GM23338 (cell line): ENCODE data around the gene NDUFB11. TPM values are rescaled to one million over a fixed set of nuclear protein-coding genes. Genes with fewer than 3 reads are reported as not detected.

ENCODE experiments used
- ATAC-seq: fragments of 200-7000 bp; cut with Tn5 transposase; 3 replicates; pipeline ENCODE4 v1.9.1; 2020
- DNase-seq: peaks from one replicate; pipeline ENCODE4 v3.0.0-alpha.2; 2015; ENCODE audit warnings: low spot score
- H2AFZ ChIP-seq: fragments of 200-600 bp; sonication (generic); 2 replicates; pipeline ENCODE4 v1.8.0; 2016; ENCODE audit warnings: antibody characterized with exemption, mild to moderate bottlenecking, moderate library complexity
- H3F3A ChIP-seq: fragments of 200-600 bp; sonication (generic); replicated peaks from 2 replicates; pipeline ENCODE4 v1.8.0; 2017; ENCODE audit warnings: antibody characterized with exemption, mixed run types, low read depth
- H3K27ac ChIP-seq: fragments of 200-600 bp; sonication (generic); 2 replicates; pipeline ENCODE4 v1.6.1; 2016; ENCODE audit warnings: low read depth
- H3K27me3 ChIP-seq: fragments of 200-600 bp; sonication (generic); 2 replicates; pipeline ENCODE4 v1.8.0; 2016; ENCODE audit warnings: mild to moderate bottlenecking, mixed run types, moderate library complexity; ENCODE audit not compliant: insufficient read depth
- H3K36me3 ChIP-seq: fragments of 200-600 bp; sonication (generic); 2 replicates; pipeline ENCODE4 v1.8.0; 2016; ENCODE audit warnings: mild to moderate bottlenecking; ENCODE audit not compliant: insufficient read depth
- H3K4me1 ChIP-seq: fragments of 200-600 bp; sonication (generic); 2 replicates; pipeline ENCODE4 v1.8.0; 2016; ENCODE audit warnings: mild to moderate bottlenecking, moderate library complexity; ENCODE audit not compliant: insufficient read depth
- H3K4me2 ChIP-seq: fragments of 200-600 bp; sonication (generic); 2 replicates; pipeline ENCODE4 v1.7.1; 2017; ENCODE audit warnings: mixed run types
- H3K4me3 ChIP-seq: fragments of 200-600 bp; sonication (generic); 2 replicates; pipeline ENCODE4 v1.6.1; 2016; ENCODE audit warnings: mixed run types
- H3K79me2 ChIP-seq: fragments of 200-600 bp; sonication (generic); replicated peaks from 2 replicates; pipeline ENCODE4 v1.8.0; 2017; ENCODE audit warnings: mild to moderate bottlenecking; ENCODE audit not compliant: insufficient read depth
- H3K9me2 ChIP-seq: fragments of 200-600 bp; sonication (generic); 2 replicates; pipeline ENCODE4 v1.8.0; 2017; ENCODE audit not compliant: insufficient read depth
- H4K20me1 ChIP-seq: fragments of 200-600 bp; sonication (generic); replicated peaks from 2 replicates; pipeline ENCODE4 v1.8.0; 2017; ENCODE audit warnings: mild to moderate bottlenecking; ENCODE audit not compliant: insufficient read depth
- H3K27ac Mint-ChIP-seq: 2 replicates; pipeline ENCODE4 v1.8.0; 2020; ENCODE audit warnings: inconsistent platforms, mild to moderate bottlenecking, moderate library complexity, mixed read lengths
- H3K27me3 Mint-ChIP-seq: 3 replicates; pipeline ENCODE4 v1.8.0; 2022; ENCODE audit warnings: low read depth, mild to moderate bottlenecking, moderate library complexity, mixed read lengths, inconsistent platforms; ENCODE audit not compliant: insufficient read depth, poor library complexity
- H3K36me3 Mint-ChIP-seq: 3 replicates; pipeline ENCODE4 v1.8.0; 2021; ENCODE audit warnings: low read depth, mild to moderate bottlenecking, inconsistent platforms, moderate library complexity, mixed read lengths
- H3K4me1 Mint-ChIP-seq: 3 replicates; pipeline ENCODE4 v1.8.0; 2020; ENCODE audit warnings: mild to moderate bottlenecking, inconsistent platforms, mixed read lengths
- H3K4me3 Mint-ChIP-seq: 3 replicates; pipeline ENCODE4 v1.8.0; 2021; ENCODE audit warnings: moderate library complexity, mild to moderate bottlenecking, inconsistent platforms, mixed read lengths
- H3K9me3 Mint-ChIP-seq: 3 replicates; pipeline ENCODE4 v1.8.0; 2020; ENCODE audit warnings: moderate library complexity, mild to moderate bottlenecking, inconsistent platforms, mixed read lengths
- CREB1 ChIP-seq: fragments of 250-450 bp; sonication (Bioruptor Pico); IDR thresholded peaks from 2 replicates; pipeline ENCODE4 v1.5.0; 2020; ENCODE audit warnings: low read depth, mild to moderate bottlenecking, moderate library complexity
- CTCF ChIP-seq, 2 experiments: fragments of 200-600 bp in 1 of 2; sonication (generic) in 1 of 2; conservative IDR thresholded peaks; 2 replicates each; pipeline versions ENCODE4 v1.5.1 to v1.6.1; 2016 to 2017; ENCODE audit warnings: antibody characterized with exemption in 2 of 2, low read depth in 2 of 2, mild to moderate bottlenecking in 2 of 2, moderate library complexity in 1 of 2
- ETS1 ChIP-seq: IDR thresholded peaks from 2 replicates; pipeline ENCODE4 v1.6.1; 2016; ENCODE audit warnings: antibody characterized with exemption
- EZH2phosphoT487 ChIP-seq: fragments of 200-600 bp; sonication (generic); IDR thresholded peaks from one replicate; pipeline ENCODE4 v1.8.1; 2018; ENCODE audit warnings: antibody characterized with exemption; ENCODE audit not compliant: unreplicated experiment
- ZNF114 ChIP-seq: fragments of 250-450 bp; sonication (Bioruptor Pico); IDR thresholded peaks from 2 replicates; pipeline ENCODE4 v1.5.0; 2020; ENCODE audit warnings: mild to moderate bottlenecking, moderate library complexity
- polyA plus RNA-seq: library from polyadenylated mRNA; unstranded; fragments of >200 nt; fragmentation: Nextera tagmentation; extraction: Ambion mirVana; gene quantifications from 2 replicates; pipeline ENCODE4 v1.2.1, GENCODE V29; 2016
- total RNA-seq: library from RNA; depleted of rRNA; stranded (reverse); fragments of >200 nt; shearing (Covaris generic); gene quantifications from 2 replicates; pipeline ENCODE4 v1.2.3, GENCODE V29; 2014
- TF ChIP-seq, protein P1 (sequence below): fragments of 250-450 bp; sonication (Bioruptor Pico); IDR thresholded peaks from 2 replicates; pipeline ENCODE4 v1.5.0; 2020; ENCODE audit warnings: mild to moderate bottlenecking, moderate library complexity

NDUFB11 gene
- total and polyA plus RNA-seq, 2 experiments from 2014 or later, result 103 to 238 TPM

GRCh38 chrX:47097018-47097417 is 47.5 kb downstream of the NDUFB11 start:
- Histone ChIP-seq H3K4me1 (peaks cover 10% of the 10 kb centered on the region; the same call in 1 of the 2 replicates), H3K4me3 (no peak overlapping the region), H2AFZ (no peak overlapping the region), H3K79me2 (no peaks in the 10 kb centered on the region), H3F3A (0 out of 2 replicates have a peak, but pooled peaks cover 3% of the 10 kb centered on the region), H3K36me3 (0 out of 2 replicates have a peak, but pooled peaks cover 2% of the 10 kb centered on the region), H3K4me2 (no peak overlapping the region), H3K27me3 (no peaks in the 10 kb centered on the region), H4K20me1 (no peaks in the 10 kb centered on the region), H3K9me2 (0 out of 2 replicates have a peak, but pooled peaks cover 5% of the 10 kb centered on the region), H3K27ac (peak overlapping the region; percentile 92)
- peak; percentile 43 for DNase-seq
- peaks cover 21% of the 10 kb centered on the region; the same call in 2 of the 3 replicates for H3K4me1 Mint-ChIP-seq
- H3K36me3 Mint-ChIP-seq, result no peaks in the 10 kb centered on the region
- H3K27ac Mint-ChIP-seq, result no peak overlapping the region; the same call in 1 of the 2 replicates
- H3K9me3 Mint-ChIP-seq, result peaks cover 2% of the 10 kb centered on the region; the same call in 1 of the 3 replicates
- no peak for TF ChIP-seq ETS1
- no peak for TF ChIP-seq CREB1 (CRISPR knock-in tag)
- TF ChIP-seq EZH2phosphoT487, result no peak
- no peak for TF ChIP-seq ZNF114 (CRISPR knock-in tag)
- TF ChIP-seq, protein P1, sequence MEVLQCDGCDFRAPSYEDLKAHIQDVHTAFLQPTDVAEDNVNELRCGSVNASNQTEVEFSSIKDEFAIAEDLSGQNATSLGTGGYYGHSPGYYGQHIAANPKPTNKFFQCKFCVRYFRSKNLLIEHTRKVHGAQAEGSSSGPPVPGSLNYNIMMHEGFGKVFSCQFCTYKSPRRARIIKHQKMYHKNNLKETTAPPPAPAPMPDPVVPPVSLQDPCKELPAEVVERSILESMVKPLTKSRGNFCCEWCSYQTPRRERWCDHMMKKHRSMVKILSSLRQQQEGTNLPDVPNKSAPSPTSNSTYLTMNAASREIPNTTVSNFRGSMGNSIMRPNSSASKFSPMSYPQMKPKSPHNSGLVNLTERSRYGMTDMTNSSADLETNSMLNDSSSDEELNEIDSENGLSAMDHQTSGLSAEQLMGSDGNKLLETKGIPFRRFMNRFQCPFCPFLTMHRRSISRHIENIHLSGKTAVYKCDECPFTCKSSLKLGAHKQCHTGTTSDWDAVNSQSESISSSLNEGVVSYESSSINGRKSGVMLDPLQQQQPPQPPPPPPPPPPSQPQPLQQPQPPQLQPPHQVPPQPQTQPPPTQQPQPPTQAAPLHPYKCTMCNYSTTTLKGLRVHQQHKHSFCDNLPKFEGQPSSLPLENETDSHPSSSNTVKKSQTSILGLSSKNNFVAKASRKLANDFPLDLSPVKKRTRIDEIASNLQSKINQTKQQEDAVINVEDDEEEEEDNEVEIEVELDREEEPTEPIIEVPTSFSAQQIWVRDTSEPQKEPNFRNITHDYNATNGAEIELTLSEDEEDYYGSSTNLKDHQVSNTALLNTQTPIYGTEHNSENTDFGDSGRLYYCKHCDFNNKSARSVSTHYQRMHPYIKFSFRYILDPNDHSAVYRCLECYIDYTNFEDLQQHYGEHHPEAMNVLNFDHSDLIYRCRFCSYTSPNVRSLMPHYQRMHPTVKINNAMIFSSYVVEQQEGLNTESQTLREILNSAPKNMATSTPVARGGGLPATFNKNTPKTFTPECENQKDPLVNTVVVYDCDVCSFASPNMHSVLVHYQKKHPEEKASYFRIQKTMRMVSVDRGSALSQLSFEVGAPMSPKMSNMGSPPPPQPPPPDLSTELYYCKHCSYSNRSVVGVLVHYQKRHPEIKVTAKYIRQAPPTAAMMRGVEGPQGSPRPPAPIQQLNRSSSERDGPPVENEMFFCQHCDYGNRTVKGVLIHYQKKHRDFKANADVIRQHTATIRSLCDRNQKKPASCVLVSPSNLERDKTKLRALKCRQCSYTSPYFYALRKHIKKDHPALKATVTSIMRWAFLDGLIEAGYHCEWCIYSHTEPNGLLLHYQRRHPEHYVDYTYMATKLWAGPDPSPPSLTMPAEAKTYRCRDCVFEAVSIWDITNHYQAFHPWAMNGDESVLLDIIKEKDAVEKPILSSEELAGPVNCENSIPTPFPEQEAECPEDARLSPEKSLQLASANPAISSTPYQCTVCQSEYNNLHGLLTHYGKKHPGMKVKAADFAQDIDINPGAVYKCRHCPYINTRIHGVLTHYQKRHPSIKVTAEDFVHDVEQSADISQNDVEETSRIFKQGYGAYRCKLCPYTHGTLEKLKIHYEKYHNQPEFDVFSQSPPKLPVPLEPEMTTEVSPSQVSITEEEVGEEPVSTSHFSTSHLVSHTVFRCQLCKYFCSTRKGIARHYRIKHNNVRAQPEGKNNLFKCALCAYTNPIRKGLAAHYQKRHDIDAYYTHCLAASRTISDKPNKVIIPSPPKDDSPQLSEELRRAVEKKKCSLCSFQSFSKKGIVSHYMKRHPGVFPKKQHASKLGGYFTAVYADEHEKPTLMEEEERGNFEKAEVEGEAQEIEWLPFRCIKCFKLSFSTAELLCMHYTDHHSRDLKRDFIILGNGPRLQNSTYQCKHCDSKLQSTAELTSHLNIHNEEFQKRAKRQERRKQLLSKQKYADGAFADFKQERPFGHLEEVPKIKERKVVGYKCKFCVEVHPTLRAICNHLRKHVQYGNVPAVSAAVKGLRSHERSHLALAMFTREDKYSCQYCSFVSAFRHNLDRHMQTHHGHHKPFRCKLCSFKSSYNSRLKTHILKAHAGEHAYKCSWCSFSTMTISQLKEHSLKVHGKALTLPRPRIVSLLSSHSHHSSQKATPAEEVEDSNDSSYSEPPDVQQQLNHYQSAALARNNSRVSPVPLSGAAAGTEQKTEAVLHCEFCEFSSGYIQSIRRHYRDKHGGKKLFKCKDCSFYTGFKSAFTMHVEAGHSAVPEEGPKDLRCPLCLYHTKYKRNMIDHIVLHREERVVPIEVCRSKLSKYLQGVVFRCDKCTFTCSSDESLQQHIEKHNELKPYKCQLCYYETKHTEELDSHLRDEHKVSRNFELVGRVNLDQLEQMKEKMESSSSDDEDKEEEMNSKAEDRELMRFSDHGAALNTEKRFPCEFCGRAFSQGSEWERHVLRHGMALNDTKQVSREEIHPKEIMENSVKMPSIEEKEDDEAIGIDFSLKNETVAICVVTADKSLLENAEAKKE, result no peak
- TF ChIP-seq CTCF (conservative IDR thresholded peaks at IDR 0.05; ENCODE audit: low read depth in 2 of 2), result no peak
- H3K4me3 Mint-ChIP-seq, result no peak overlapping the region
- ATAC-seq, result no peak; the same call in 1 of the 3 replicates
- peaks cover 3% of the 10 kb centered on the region for H3K27me3 Mint-ChIP-seq
